H9 (cell line): Measurements from ENCODE around the gene KCNJ10. TPM values are rescaled to one million over a fixed set of nuclear protein-coding genes. Genes with fewer than 3 reads are reported as not detected.

ENCODE experiments used
- DNase-seq: peaks from one replicate; pipeline ENCODE4 v3.0.0-alpha.2; 2017
- H2AFZ ChIP-seq: one replicate; pipeline ENCODE4 v1.6.1; 2013; ENCODE audit warnings: mild to moderate bottlenecking, low read length, control low read depth, moderate library complexity
- H2AK5ac ChIP-seq: 2 replicates; pipeline ENCODE4 v1.6.1; 2013; ENCODE audit warnings: low read length, control low read depth, mixed read lengths; ENCODE audit not compliant: insufficient read length
- H2BK120ac ChIP-seq: one replicate; pipeline ENCODE4 v1.6.1; 2013; ENCODE audit warnings: low read depth, mild to moderate bottlenecking, low read length, control low read depth, inconsistent platforms; ENCODE audit not compliant: poor library complexity, severe bottlenecking
- H2BK12ac ChIP-seq: 2 replicates; pipeline ENCODE4 v1.6.1; 2013; ENCODE audit warnings: low read length, control low read depth, mixed read lengths, low read depth; ENCODE audit not compliant: insufficient read length
- H2BK15ac ChIP-seq: 2 replicates; pipeline ENCODE4 v1.6.1; 2013; ENCODE audit warnings: low read depth, low read length, control low read depth
- H2BK20ac ChIP-seq: one replicate; pipeline ENCODE4 v1.6.1; 2013; ENCODE audit warnings: low read depth, mild to moderate bottlenecking, low read length, control low read depth, inconsistent platforms; ENCODE audit not compliant: poor library complexity, severe bottlenecking
- H2BK5ac ChIP-seq: 2 replicates; pipeline ENCODE4 v1.6.1; 2013; ENCODE audit warnings: low read length, control low read depth, mixed read lengths; ENCODE audit not compliant: insufficient read length
- H3K14ac ChIP-seq: 2 replicates; pipeline ENCODE4 v1.6.1; 2013; ENCODE audit warnings: low read length, control low read depth; ENCODE audit not compliant: insufficient read depth
- H3K18ac ChIP-seq: 2 replicates; pipeline ENCODE4 v1.6.1; 2013; ENCODE audit warnings: low read depth, mild to moderate bottlenecking, mixed read lengths, low read length, control low read depth; ENCODE audit not compliant: insufficient read length
- H3K23ac ChIP-seq: 2 replicates; pipeline ENCODE4 v1.6.1; 2013; ENCODE audit warnings: low read length, control low read depth, mixed read lengths, low read depth; ENCODE audit not compliant: insufficient read length
- H3K23me2 ChIP-seq: 2 replicates; pipeline ENCODE4 v1.6.1; 2013; ENCODE audit warnings: low read depth, mild to moderate bottlenecking, mixed read lengths, low read length, control low read depth; ENCODE audit not compliant: insufficient read length, poor library complexity, severe bottlenecking
- H3K27ac ChIP-seq: 2 replicates; pipeline ENCODE4 v1.5.1; 2013; ENCODE audit warnings: low read length, control low read depth, mixed read lengths, low read depth; ENCODE audit not compliant: insufficient read length
- H3K27me3 ChIP-seq: 2 replicates; pipeline ENCODE4 v1.6.1; 2013; ENCODE audit warnings: low read length, control low read depth, inconsistent platforms; ENCODE audit not compliant: insufficient read depth
- H3K4ac ChIP-seq: 2 replicates; pipeline ENCODE4 v1.6.1; 2013; ENCODE audit warnings: low read depth, mild to moderate bottlenecking, control low read depth, inconsistent platforms, low read length, moderate library complexity
- H3K4me1 ChIP-seq: 2 replicates; pipeline ENCODE4 v1.6.1; 2013; ENCODE audit warnings: low read length, control low read depth, inconsistent platforms; ENCODE audit not compliant: insufficient read depth
- H3K4me2 ChIP-seq: 2 replicates; pipeline ENCODE4 v1.6.1; 2013; ENCODE audit warnings: low read length, control low read depth, mixed read lengths; ENCODE audit not compliant: insufficient read length, insufficient read depth
- H3K56ac ChIP-seq: 2 replicates; pipeline ENCODE4 v1.6.1; 2013; ENCODE audit warnings: low read depth, mild to moderate bottlenecking, mixed read lengths, low read length, control low read depth; ENCODE audit not compliant: insufficient read length
- H3K79me1 ChIP-seq: 2 replicates; pipeline ENCODE4 v1.6.1; 2013; ENCODE audit warnings: low read depth, mild to moderate bottlenecking, moderate library complexity, low read length, control low read depth, inconsistent platforms; ENCODE audit not compliant: insufficient read depth, poor library complexity, severe bottlenecking
- H3K79me2 ChIP-seq: 2 replicates; pipeline ENCODE4 v1.6.1; 2013; ENCODE audit warnings: low read length, control low read depth, inconsistent platforms; ENCODE audit not compliant: insufficient read depth
- H3K9ac ChIP-seq: 2 replicates; pipeline ENCODE4 v1.6.1; 2013; ENCODE audit warnings: low read length, control low read depth, mixed read lengths; ENCODE audit not compliant: insufficient read length; ENCODE audit errors: extremely low read depth
- H3K9me3 ChIP-seq: one replicate; pipeline ENCODE4 v1.6.1; 2013; ENCODE audit warnings: low read depth, low read length, inconsistent platforms; ENCODE audit not compliant: control insufficient read depth
- H3T11ph ChIP-seq: one replicate; pipeline ENCODE4 v1.6.1; 2013; ENCODE audit warnings: mild to moderate bottlenecking, low read length, control low read depth, inconsistent platforms
- H4K20me1 ChIP-seq: one replicate; pipeline ENCODE4 v1.6.1; 2013; ENCODE audit not compliant: control insufficient read depth, insufficient read length, insufficient read depth
- H4K5ac ChIP-seq: 2 replicates; pipeline ENCODE4 v1.6.1; 2013; ENCODE audit warnings: low read depth, mild to moderate bottlenecking, mixed read lengths, low read length, control low read depth; ENCODE audit not compliant: insufficient read length
- H4K8ac ChIP-seq: replicated peaks from 2 replicates; pipeline ENCODE4 v1.6.1; 2013; ENCODE audit warnings: low read length, control low read depth, mixed read lengths, low read depth; ENCODE audit not compliant: insufficient read length
- H4K91ac ChIP-seq: 2 replicates; pipeline ENCODE4 v1.6.1; 2013; ENCODE audit warnings: low read depth, mild to moderate bottlenecking, moderate library complexity, mixed read lengths, low read length, control low read depth; ENCODE audit not compliant: insufficient read length
- H3K27ac Mint-ChIP-seq, 3 experiments: 2 replicates in 2 of 3; 3 replicates in 1 of 3; pipeline ENCODE4 v1.8.0; 2020 to 2021; ENCODE audit warnings: mixed read lengths in 3 of 3, mild to moderate bottlenecking in 1 of 3, moderate library complexity in 1 of 3
- H3K27me3 Mint-ChIP-seq: 2 replicates; pipeline ENCODE4 v1.8.0; 2021; ENCODE audit warnings: low read depth, mild to moderate bottlenecking, moderate library complexity, mixed read lengths
- H3K36me3 Mint-ChIP-seq, 3 experiments: 2 replicates in 2 of 3; 3 replicates in 1 of 3; pipeline ENCODE4 v1.8.0; 2020 to 2021; ENCODE audit warnings: low read depth in 3 of 3, mixed read lengths in 3 of 3; ENCODE audit not compliant: insufficient read depth in 1 of 3
- H3K4me1 Mint-ChIP-seq, 2 experiments: 2 replicates each; pipeline ENCODE4 v1.8.0; 2020; ENCODE audit warnings: mixed read lengths in 2 of 2
- H3K4me3 Mint-ChIP-seq, 2 experiments: 2 replicates in 1 of 2; 3 replicates in 1 of 2; pipeline ENCODE4 v1.8.0; 2020 to 2021; ENCODE audit warnings: mild to moderate bottlenecking in 2 of 2, mixed read lengths in 2 of 2, moderate library complexity in 1 of 2
- H3K9me3 Mint-ChIP-seq, 2 experiments: 2 replicates in 1 of 2; 3 replicates in 1 of 2; pipeline ENCODE4 v1.8.0; 2020; ENCODE audit warnings: mild to moderate bottlenecking in 2 of 2, mixed read lengths in 2 of 2, moderate library complexity in 1 of 2
- WGBS: extraction: QIAGEN DNeasy Blood & Tissue Kit; methylation state at CpG from one replicate; pipeline ENCODE4 v1.1.7; 2013; ENCODE audit warnings: missing lambda C conversion rate, low lambda C conversion rate, mixed read lengths; ENCODE audit not compliant: insufficient read length; ENCODE audit errors: extremely low coverage; 5-methylcytosine and 5-hydroxymethylcytosine counted together
- total RNA-seq: library from RNA; stranded (reverse); gene quantifications from 2 replicates; pipeline ENCODE4 v1.2.1, GENCODE V29; 2021
- TF ChIP-seq, protein P1 (sequence below): fragments of 200-600 bp; sonication (generic); conservative IDR thresholded peaks from 3 replicates; pipeline ENCODE4 v1.8.0; 2021; ENCODE audit warnings: antibody characterized with exemption, mild to moderate bottlenecking

Gene KCNJ10
- total RNA-seq, 1 experiment from 2014 or later: 0.44 TPM

DNA sequence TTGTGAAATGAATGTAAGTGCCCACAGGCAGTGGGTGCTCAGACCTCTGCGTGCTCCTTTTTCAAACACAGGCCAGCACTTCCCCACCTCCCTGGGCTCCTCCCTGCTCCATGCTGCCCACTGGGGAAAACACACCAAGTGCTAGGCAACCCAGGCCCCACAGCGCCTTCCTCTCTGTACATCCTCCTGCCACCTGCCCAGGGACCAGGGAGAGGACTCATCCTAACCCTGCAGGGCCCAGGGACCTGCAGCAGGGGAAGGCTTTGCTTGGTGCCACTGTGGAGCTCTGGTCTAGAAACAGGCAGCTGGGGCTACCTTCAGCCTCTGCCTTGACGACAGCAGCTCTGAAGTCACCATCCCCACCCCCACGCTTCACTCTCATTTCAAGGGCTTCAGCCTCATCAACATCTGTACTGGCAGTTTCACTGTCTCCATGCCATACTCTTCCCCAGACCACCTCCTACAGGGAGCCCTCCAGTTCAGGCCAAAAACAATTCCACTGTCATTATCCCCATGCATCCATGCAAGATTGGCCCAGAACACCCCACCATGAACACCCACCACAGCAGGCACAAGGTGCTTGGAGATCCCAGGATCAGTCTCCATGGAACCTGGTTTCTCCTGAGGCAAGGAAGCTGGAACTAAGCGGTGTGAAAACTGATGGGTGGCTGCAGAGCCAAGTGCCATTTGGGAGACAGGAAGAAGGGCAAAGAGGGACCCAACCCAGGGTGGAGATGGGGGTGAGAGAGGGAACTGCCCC is 27.4 kb upstream of the KCNJ10 start:
- Histone ChIP-seq H3K4me2 (peak overlapping the region; percentile 72), H3K23me2 (peaks cover 12% of the 10 kb centered on the region), H3T11ph (no peak overlapping the region), H2BK15ac (no peak overlapping the region), H3K9ac (peak overlapping the region; percentile 45), H3K79me1 (no peaks in the 10 kb centered on the region), H3K23ac (no peak overlapping the region), H3K14ac (peak overlapping the region; percentile 49), H4K8ac (no peak overlapping the region), H2BK5ac (no peak overlapping the region), H4K91ac (no peak overlapping the region), H2BK20ac (no peak overlapping the region), H4K20me1 (no peaks in the 10 kb centered on the region), H3K27me3 (no peaks in the 10 kb centered on the region), H3K4ac (no peak overlapping the region), H3K18ac (no peak overlapping the region), H2AK5ac (no peak overlapping the region), H2BK120ac (no peak overlapping the region), H3K56ac (no peak overlapping the region), H3K4me1 (peaks cover 19% of the 10 kb centered on the region), H2BK12ac (no peak overlapping the region), H2AFZ (no peak overlapping the region), H3K79me2 (peaks cover 3% of the 10 kb centered on the region; the same call in 1 of the 2 replicates), H4K5ac (no peak overlapping the region), H3K27ac (no peak overlapping the region), H3K9me3 (no peaks in the 10 kb centered on the region)
- no peaks in the 10 kb centered on the region for H3K9me3 Mint-ChIP-seq
- TF ChIP-seq, protein P1, sequence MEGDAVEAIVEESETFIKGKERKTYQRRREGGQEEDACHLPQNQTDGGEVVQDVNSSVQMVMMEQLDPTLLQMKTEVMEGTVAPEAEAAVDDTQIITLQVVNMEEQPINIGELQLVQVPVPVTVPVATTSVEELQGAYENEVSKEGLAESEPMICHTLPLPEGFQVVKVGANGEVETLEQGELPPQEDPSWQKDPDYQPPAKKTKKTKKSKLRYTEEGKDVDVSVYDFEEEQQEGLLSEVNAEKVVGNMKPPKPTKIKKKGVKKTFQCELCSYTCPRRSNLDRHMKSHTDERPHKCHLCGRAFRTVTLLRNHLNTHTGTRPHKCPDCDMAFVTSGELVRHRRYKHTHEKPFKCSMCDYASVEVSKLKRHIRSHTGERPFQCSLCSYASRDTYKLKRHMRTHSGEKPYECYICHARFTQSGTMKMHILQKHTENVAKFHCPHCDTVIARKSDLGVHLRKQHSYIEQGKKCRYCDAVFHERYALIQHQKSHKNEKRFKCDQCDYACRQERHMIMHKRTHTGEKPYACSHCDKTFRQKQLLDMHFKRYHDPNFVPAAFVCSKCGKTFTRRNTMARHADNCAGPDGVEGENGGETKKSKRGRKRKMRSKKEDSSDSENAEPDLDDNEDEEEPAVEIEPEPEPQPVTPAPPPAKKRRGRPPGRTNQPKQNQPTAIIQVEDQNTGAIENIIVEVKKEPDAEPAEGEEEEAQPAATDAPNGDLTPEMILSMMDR: no peak
- WGBS: no CpG with 5 or more reads among the region's 5 CpGs
- H3K27ac Mint-ChIP-seq: peak overlapping the region; percentile 4 to 80 (median 80); a peak in 4 of 7 replicates
- no peak for DNase-seq
- H3K27me3 Mint-ChIP-seq: peaks cover 4% of the 10 kb centered on the region
- H3K4me1 Mint-ChIP-seq: peaks cover 47 to 49% of the 10 kb centered on the region in 2 experiments
- H3K4me3 Mint-ChIP-seq: peak overlapping the region; percentile 75 to 87
- peaks cover 3 to 19% (median 18%) of the 10 kb centered on the region in 3 experiments; a peak in 6 of 7 replicates for H3K36me3 Mint-ChIP-seq
